ENCODE results near the gene LGMN.

LGMN gene

DNA sequence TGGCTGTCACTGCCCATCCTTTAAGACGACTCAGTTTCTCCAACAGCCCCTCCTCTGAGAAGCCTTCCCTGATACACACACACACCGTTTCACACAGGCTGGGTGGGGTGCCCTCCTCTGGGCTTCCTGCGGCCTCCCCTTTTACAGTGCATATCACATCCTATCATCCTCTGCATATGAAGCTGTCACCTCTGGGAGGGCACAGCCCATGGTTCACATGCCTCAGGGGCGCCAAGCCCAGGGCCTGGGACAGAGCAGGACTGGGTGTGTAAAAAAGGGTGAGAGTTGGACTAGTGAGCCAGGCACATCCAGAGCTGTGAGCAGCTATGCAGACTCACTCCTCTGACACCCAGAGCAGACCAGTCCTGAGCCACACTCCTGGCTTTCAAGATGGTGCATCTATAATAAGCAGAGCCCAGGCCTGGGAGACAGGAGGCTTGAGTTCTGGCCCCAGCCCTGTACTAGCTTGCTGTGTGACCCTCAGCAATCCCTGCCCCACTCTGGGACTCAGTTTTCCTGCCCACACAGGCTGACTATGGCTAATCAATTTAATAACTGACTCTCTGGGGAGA, 62.6 kb downstream of the LGMN start:
- TF ChIP-seq, protein P1, sequence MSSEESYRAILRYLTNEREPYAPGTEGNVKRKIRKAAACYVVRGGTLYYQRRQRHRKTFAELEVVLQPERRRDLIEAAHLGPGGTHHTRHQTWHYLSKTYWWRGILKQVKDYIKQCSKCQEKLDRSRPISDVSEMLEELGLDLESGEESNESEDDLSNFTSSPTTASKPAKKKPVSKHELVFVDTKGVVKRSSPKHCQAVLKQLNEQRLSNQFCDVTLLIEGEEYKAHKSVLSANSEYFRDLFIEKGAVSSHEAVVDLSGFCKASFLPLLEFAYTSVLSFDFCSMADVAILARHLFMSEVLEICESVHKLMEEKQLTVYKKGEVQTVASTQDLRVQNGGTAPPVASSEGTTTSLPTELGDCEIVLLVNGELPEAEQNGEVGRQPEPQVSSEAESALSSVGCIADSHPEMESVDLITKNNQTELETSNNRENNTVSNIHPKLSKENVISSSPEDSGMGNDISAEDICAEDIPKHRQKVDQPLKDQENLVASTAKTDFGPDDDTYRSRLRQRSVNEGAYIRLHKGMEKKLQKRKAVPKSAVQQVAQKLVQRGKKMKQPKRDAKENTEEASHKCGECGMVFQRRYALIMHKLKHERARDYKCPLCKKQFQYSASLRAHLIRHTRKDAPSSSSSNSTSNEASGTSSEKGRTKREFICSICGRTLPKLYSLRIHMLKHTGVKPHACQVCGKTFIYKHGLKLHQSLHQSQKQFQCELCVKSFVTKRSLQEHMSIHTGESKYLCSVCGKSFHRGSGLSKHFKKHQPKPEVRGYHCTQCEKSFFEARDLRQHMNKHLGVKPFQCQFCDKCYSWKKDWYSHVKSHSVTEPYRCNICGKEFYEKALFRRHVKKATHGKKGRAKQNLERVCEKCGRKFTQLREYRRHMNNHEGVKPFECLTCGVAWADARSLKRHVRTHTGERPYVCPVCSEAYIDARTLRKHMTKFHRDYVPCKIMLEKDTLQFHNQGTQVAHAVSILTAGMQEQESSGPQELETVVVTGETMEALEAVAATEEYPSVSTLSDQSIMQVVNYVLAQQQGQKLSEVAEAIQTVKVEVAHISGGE (tag by site-specific recombination; conservative IDR thresholded peaks at IDR 0.05; ENCODE audit: low read depth), result no peak
- TF ChIP-seq ZNF768 (tag by site-specific recombination; IDR thresholded peaks at IDR 0.05) (no peak), ZNF341 (tag by site-specific recombination; IDR thresholded peaks at IDR 0.05; ENCODE audit: low read depth) (no peak), ZNF121 (tag by site-specific recombination; IDR thresholded peaks at IDR 0.05) (no peak), ZNF433 (tag by site-specific recombination; IDR thresholded peaks at IDR 0.05; ENCODE audit: low read depth) (no peak), TSHZ1 (tag by site-specific recombination; IDR thresholded peaks at IDR 0.05; ENCODE audit: borderline replicate concordance) (no peak), ZNF26 (tag by site-specific recombination; IDR thresholded peaks at IDR 0.05) (no peak)
- TF ChIP-seq, protein P2, sequence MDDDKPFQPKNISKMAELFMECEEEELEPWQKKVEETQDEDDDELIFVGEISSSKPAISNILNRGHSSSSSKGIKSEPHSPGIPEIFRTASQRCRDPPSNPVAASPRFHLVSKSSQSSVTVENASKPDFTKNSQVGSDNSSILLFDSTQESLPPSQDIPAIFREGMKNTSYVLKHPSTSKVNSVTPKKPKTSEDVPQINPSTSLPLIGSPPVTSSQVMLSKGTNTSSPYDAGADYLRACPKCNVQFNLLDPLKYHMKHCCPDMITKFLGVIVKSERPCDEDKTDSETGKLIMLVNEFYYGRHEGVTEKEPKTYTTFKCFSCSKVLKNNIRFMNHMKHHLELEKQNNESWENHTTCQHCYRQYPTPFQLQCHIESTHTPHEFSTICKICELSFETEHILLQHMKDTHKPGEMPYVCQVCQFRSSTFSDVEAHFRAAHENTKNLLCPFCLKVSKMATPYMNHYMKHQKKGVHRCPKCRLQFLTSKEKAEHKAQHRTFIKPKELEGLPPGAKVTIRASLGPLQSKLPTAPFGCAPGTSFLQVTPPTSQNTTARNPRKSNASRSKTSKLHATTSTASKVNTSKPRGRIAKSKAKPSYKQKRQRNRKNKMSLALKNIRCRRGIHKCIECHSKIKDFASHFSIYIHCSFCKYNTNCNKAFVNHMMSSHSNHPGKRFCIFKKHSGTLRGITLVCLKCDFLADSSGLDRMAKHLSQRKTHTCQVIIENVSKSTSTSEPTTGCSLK (tag by site-specific recombination; IDR thresholded peaks at IDR 0.05), result no peak
- TF ChIP-seq, protein P3, sequence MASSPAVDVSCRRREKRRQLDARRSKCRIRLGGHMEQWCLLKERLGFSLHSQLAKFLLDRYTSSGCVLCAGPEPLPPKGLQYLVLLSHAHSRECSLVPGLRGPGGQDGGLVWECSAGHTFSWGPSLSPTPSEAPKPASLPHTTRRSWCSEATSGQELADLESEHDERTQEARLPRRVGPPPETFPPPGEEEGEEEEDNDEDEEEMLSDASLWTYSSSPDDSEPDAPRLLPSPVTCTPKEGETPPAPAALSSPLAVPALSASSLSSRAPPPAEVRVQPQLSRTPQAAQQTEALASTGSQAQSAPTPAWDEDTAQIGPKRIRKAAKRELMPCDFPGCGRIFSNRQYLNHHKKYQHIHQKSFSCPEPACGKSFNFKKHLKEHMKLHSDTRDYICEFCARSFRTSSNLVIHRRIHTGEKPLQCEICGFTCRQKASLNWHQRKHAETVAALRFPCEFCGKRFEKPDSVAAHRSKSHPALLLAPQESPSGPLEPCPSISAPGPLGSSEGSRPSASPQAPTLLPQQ (tag by site-specific recombination; IDR thresholded peaks at IDR 0.05), result no peak
- ChIA-PET CTCF (interaction anchor here (0.6 to 3.2 kb wide), 16 partner anchors 11 to 439 kb away, joined by 3 to 19 read pairs (median 4); no protein-coding TSS in a partner anchor), POLR2A (interaction anchor here (1.6 kb wide), 1 partner anchor 63 kb away, joined by 9 read pairs; the partner anchor contains the start of gene LGMN)
- Histone ChIP-seq H3K4me1 (ENCODE audit: control insufficient read depth, insufficient read depth, low read length) (no peaks in the 10 kb centered on the region), H3K27ac (ENCODE audit: extremely low read depth, low read depth, low read length) (no peak overlapping the region), H3K9me3 (ENCODE audit: control insufficient read depth, insufficient read depth, low read depth, low read length) (no peaks in the 10 kb centered on the region), H3K36me3 (ENCODE audit: control insufficient read depth in 2 of 2, insufficient read depth in 1 of 2, low read length in 2 of 2) (no peaks in the 10 kb centered on the region), H3K4me3 (ENCODE audit: low read depth, low read length) (no peak overlapping the region)

Data from HEK293 (cell line).